H1 (cell line): ENCODE data around the gene C3orf22. TPM values are rescaled to one million over a fixed set of nuclear protein-coding genes. Genes with fewer than 3 reads are reported as not detected.

Experiments
- CTCF ChIA-PET: fragments of 300-600 bp; sonication (Branson Sonifier 250); formaldehyde crosslinking; loops from one replicate; lab custom pipeline; 2021; ENCODE audit not compliant: partially characterized antibody; lab: Charles Lee
- POLR2A ChIA-PET: fragments of 300-600 bp; sonication (Branson Sonifier 250); formaldehyde crosslinking; loops from one replicate; lab custom pipeline; 2021; ENCODE audit warnings: inconsistent platforms; ENCODE audit not compliant: partially characterized antibody; lab: Charles Lee
- DNase-seq, 2 experiments: peaks; one replicate each; pipeline versions ENCODE4 v3.0.0 to v3.0.0-alpha.2; 2010 to 2022; ENCODE audit warnings: low spot score in 2 of 2, low read depth in 1 of 2, mixed read lengths in 1 of 2
- FAIRE-seq: peaks from 2 replicates; lab custom pipeline; 2011; peaks lifted over from hg19 to GRCh38; lab: Jason Lieb, UNC
- H2AFZ ChIP-seq: 2 replicates; pipeline ENCODE4 v1.8.1; 2012; ENCODE audit warnings: low read length, inconsistent platforms
- H2AK5ac ChIP-seq: 2 replicates; pipeline ENCODE4 v1.6.1; 2013; ENCODE audit warnings: low read depth, low read length
- H2BK120ac ChIP-seq: replicated peaks from 2 replicates; pipeline ENCODE3; 2013; ENCODE audit warnings: low read depth, low read length, inconsistent platforms
- H2BK12ac ChIP-seq: 2 replicates; pipeline ENCODE4 v1.6.1; 2013; ENCODE audit warnings: low read depth, low read length
- H2BK15ac ChIP-seq: 2 replicates; pipeline ENCODE4 v1.6.1; 2013; ENCODE audit warnings: low read length
- H2BK20ac ChIP-seq: 2 replicates; pipeline ENCODE4 v1.6.1; 2013; ENCODE audit warnings: low read length
- H2BK5ac ChIP-seq: 2 replicates; pipeline ENCODE4 v1.6.1; 2013; ENCODE audit warnings: low read depth, low read length
- H3K14ac ChIP-seq: 2 replicates; pipeline ENCODE4 v1.6.1; 2013; ENCODE audit warnings: inconsistent platforms; ENCODE audit not compliant: insufficient read length
- H3K18ac ChIP-seq: 2 replicates; pipeline ENCODE4 v1.6.1; 2013; ENCODE audit warnings: low read length; ENCODE audit errors: extremely low read depth
- H3K23ac ChIP-seq: 2 replicates; pipeline ENCODE4 v1.6.1; 2013; ENCODE audit warnings: inconsistent platforms; ENCODE audit not compliant: insufficient read length
- H3K23me2 ChIP-seq: 2 replicates; pipeline ENCODE4 v1.6.1; 2013; ENCODE audit warnings: low read depth, low read length
- H3K27ac ChIP-seq: 2 replicates; pipeline ENCODE4 v1.6.1; 2011; ENCODE audit warnings: low read depth, low read length, inconsistent platforms
- H3K27me3 ChIP-seq, 4 experiments: replicated peaks in 1 of 4; 1 replicate in 1 of 4; 2 replicates in 3 of 4; pipeline versions ENCODE4 v1.6.1 to v1.8.1; 2011 to 2013; ENCODE audit warnings: low read length in 3 of 4, mild to moderate bottlenecking in 3 of 4, inconsistent platforms in 2 of 4, mixed read lengths in 2 of 4, moderate library complexity in 1 of 4; ENCODE audit not compliant: control insufficient read depth in 3 of 4, insufficient read depth in 3 of 4; ENCODE audit errors: extremely low read depth in 1 of 4
- H3K36me3 ChIP-seq, 4 experiments: 2 replicates each; pipeline versions ENCODE4 v1.6.1 to v1.8.1; 2011 to 2013; ENCODE audit warnings: mild to moderate bottlenecking in 4 of 4, low read length in 3 of 4, moderate library complexity in 2 of 4, control low read depth in 1 of 4, inconsistent platforms in 1 of 4; ENCODE audit not compliant: insufficient read depth in 4 of 4, control insufficient read depth in 2 of 4
- H3K4ac ChIP-seq: replicated peaks from 2 replicates; pipeline ENCODE3; 2013; ENCODE audit warnings: low read length, low read depth, mixed read lengths, inconsistent platforms; ENCODE audit not compliant: insufficient read length
- H3K4me1 ChIP-seq, 4 experiments: replicated peaks in 1 of 4; 1 replicate in 1 of 4; 2 replicates in 3 of 4; pipeline versions ENCODE4 v1.6.1 to v1.8.1; 2011 to 2013; ENCODE audit warnings: low read length in 3 of 4, inconsistent platforms in 2 of 4, mixed read lengths in 1 of 4; ENCODE audit not compliant: insufficient read depth in 4 of 4, control insufficient read depth in 3 of 4
- H3K4me2 ChIP-seq, 2 experiments: 2 replicates each; pipeline versions ENCODE4 v1.6.1 to v1.8.1; 2011 to 2013; ENCODE audit warnings: low read depth in 2 of 2, low read length in 2 of 2, control low read depth in 1 of 2, inconsistent platforms in 1 of 2, mild to moderate bottlenecking in 1 of 2; ENCODE audit not compliant: insufficient read depth in 1 of 2
- H3K4me3 ChIP-seq, 4 experiments: fragments of 200-600, 300-600 bp in 1 of 4; sonication (generic), shearing (Covaris generic), sonication (Bioruptor Twin) in 1 of 4; 2 replicates each; pipeline versions ENCODE4 v1.5.1 to v1.8.1; 2011 to 2016; ENCODE audit warnings: low read length in 4 of 4, low read depth in 3 of 4, control low read depth in 2 of 4, inconsistent platforms in 2 of 4, mild to moderate bottlenecking in 2 of 4, mixed read lengths in 1 of 4, moderate library complexity in 1 of 4; ENCODE audit not compliant: insufficient read depth in 2 of 4; ENCODE audit errors: extremely low read depth in 1 of 4
- H3K56ac ChIP-seq: replicated peaks from 2 replicates; pipeline ENCODE3; 2013; ENCODE audit warnings: low read depth, mild to moderate bottlenecking, mixed read lengths, low read length, inconsistent platforms; ENCODE audit not compliant: insufficient read length
- H3K79me1 ChIP-seq: 2 replicates; pipeline ENCODE4 v1.6.1; 2013; ENCODE audit warnings: low read depth, low read length, control low read depth
- H3K79me2 ChIP-seq, 2 experiments: 2 replicates each; pipeline versions ENCODE4 v1.6.1 to v1.8.1; 2012 to 2013; ENCODE audit warnings: low read length in 2 of 2, mild to moderate bottlenecking in 2 of 2, inconsistent platforms in 1 of 2; ENCODE audit not compliant: insufficient read depth in 2 of 2, control insufficient read depth in 1 of 2
- H3K9ac ChIP-seq, 4 experiments: replicated peaks in 1 of 4; 1 replicate in 1 of 4; 2 replicates in 3 of 4; pipeline versions ENCODE4 v1.6.1 to v1.8.1; 2011 to 2013; ENCODE audit warnings: low read depth in 3 of 4, low read length in 3 of 4, control low read depth in 2 of 4, mild to moderate bottlenecking in 2 of 4, moderate library complexity in 2 of 4, inconsistent platforms in 1 of 4; ENCODE audit errors: extremely low read depth in 1 of 4
- H3K9me3 ChIP-seq, 2 experiments: 2 replicates each; pipeline versions ENCODE4 v1.6.1 to v1.8.1; 2012 to 2013; ENCODE audit warnings: mild to moderate bottlenecking in 2 of 2, moderate library complexity in 2 of 2, control low read depth in 1 of 2, inconsistent platforms in 1 of 2, low read depth in 1 of 2, low read length in 1 of 2, mixed read lengths in 1 of 2; ENCODE audit not compliant: insufficient read depth in 2 of 2
- H4K20me1 ChIP-seq, 2 experiments: replicated peaks in 1 of 2; 2 replicates each; pipeline versions ENCODE3 to v1.8.1; 2011 to 2013; ENCODE audit warnings: inconsistent platforms in 2 of 2, low read length in 2 of 2, mild to moderate bottlenecking in 1 of 2; ENCODE audit not compliant: insufficient read depth in 2 of 2, control insufficient read depth in 1 of 2
- H4K5ac ChIP-seq: 2 replicates; pipeline ENCODE4 v1.6.1; 2013; ENCODE audit warnings: low read length, low read depth, mixed read lengths, inconsistent platforms; ENCODE audit not compliant: insufficient read length
- H4K8ac ChIP-seq: 2 replicates; pipeline ENCODE4 v1.8.0; 2013; ENCODE audit warnings: mild to moderate bottlenecking, moderate library complexity, low read length, inconsistent platforms; ENCODE audit not compliant: insufficient read depth; ENCODE audit errors: extremely low read depth
- H4K91ac ChIP-seq: replicated peaks from 2 replicates; pipeline ENCODE3; 2013; ENCODE audit warnings: low read length, mixed read lengths, inconsistent platforms; ENCODE audit not compliant: insufficient read length
- CEBPB ChIP-seq: IDR thresholded peaks from 2 replicates; pipeline ENCODE4 v1.6.1; 2012; ENCODE audit warnings: low read depth, low read length
- CHD1 ChIP-seq: IDR thresholded peaks from 2 replicates; pipeline ENCODE4 v1.6.1; 2012; ENCODE audit warnings: low read depth, low read length, improper control_type of control experiment
- CTBP2 ChIP-seq: IDR thresholded peaks from 2 replicates; pipeline ENCODE4 v1.7.0; 2011; ENCODE audit warnings: borderline replicate concordance, mild to moderate bottlenecking, moderate library complexity, mixed read lengths, low read length; ENCODE audit not compliant: insufficient read depth, insufficient read length
- EGR1 ChIP-seq: IDR thresholded peaks from 2 replicates; pipeline ENCODE4 v1.6.1; 2011; ENCODE audit warnings: low read depth, low read length, borderline replicate concordance
- JUND ChIP-seq: IDR thresholded peaks from 2 replicates; pipeline ENCODE4 v1.6.1; 2011; ENCODE audit warnings: mild to moderate bottlenecking, improper control_type of control experiment, low read length
- KDM5A ChIP-seq: fragments of 200-600 bp; IDR thresholded peaks from 2 replicates; pipeline ENCODE4 v1.7.1; 2012; ENCODE audit warnings: mild to moderate bottlenecking, low read length, inconsistent platforms, mixed read lengths
- MAFK ChIP-seq: IDR thresholded peaks from 2 replicates; pipeline ENCODE4 v1.6.1; 2012; ENCODE audit warnings: low read depth, mild to moderate bottlenecking, improper control_type of control experiment, low read length
- NANOG ChIP-seq: IDR thresholded peaks from 2 replicates; pipeline ENCODE4 v1.6.1; 2011; ENCODE audit warnings: low read length, low read depth, mild to moderate bottlenecking, inconsistent platforms; ENCODE audit not compliant: insufficient read depth, poor library complexity, severe bottlenecking
- POLR2A ChIP-seq, 2 experiments: IDR thresholded peaks; 1 replicate in 1 of 2; 2 replicates in 1 of 2; pipeline ENCODE4 v1.6.1; 2011; ENCODE audit warnings: low read depth in 2 of 2, low read length in 2 of 2, mild to moderate bottlenecking in 2 of 2; ENCODE audit errors: control extremely low read depth in 1 of 2
- SP4 ChIP-seq: IDR thresholded peaks from 2 replicates; pipeline ENCODE4 v1.6.1; 2012; ENCODE audit warnings: low read length, inconsistent platforms
- TAF1 ChIP-seq: IDR thresholded peaks from 2 replicates; pipeline ENCODE4 v1.6.1; 2011; ENCODE audit warnings: mild to moderate bottlenecking, low read depth, low read length
- WGBS, 2 experiments: shearing (Covaris generic) in 1 of 2; methylation state at CpG; one replicate each; pipeline versions ENCODE4 v1.1.6 to v1.1.7; 2013 to 2015; ENCODE audit warnings: low lambda C conversion rate in 2 of 2, mixed read lengths in 2 of 2, inconsistent platforms in 1 of 2, low coverage in 1 of 2, missing lambda C conversion rate in 1 of 2; ENCODE audit not compliant: insufficient replicate concordance in 2 of 2, insufficient coverage in 1 of 2, insufficient read length in 1 of 2; ENCODE audit errors: extremely low coverage in 1 of 2, missing lambda C conversion rate in 1 of 2; 5-methylcytosine and 5-hydroxymethylcytosine counted together
- polyA plus RNA-seq, 7 experiments: library from polyadenylated mRNA; depleted of rRNA in 3 of 7; stranded (reverse) in 5 of 7; unstranded in 2 of 7; fragments of >200 nt in 5 of 7; fragments of 200-250 nt in 2 of 7; gene quantifications; 1 replicate in 5 of 7; 2 replicates in 1 of 7; 4 replicates in 1 of 7; pipeline versions ENCODE4 v1.2.1 to v1.2.3, GENCODE V29; 2011 to 2013; ENCODE audit warnings: missing spikeins in 2 of 7, mixed read lengths in 2 of 7
- total RNA-seq: library from RNA; stranded (reverse); fragmentation: NEBNext Ultra II Directional; extraction: Animal tissue kit (Norgen Biotek cat#: 25700); gene quantifications from 2 replicates; pipeline ENCODE4 v1.2.1, GENCODE V29; 2021
- TF ChIP-seq, protein P1 (sequence below): IDR thresholded peaks from 2 replicates; pipeline ENCODE4 v1.6.1; 2012; ENCODE audit warnings: low read length, inconsistent platforms

The C3orf22 gene
- total and polyA plus RNA-seq, 2 of the 8 experiments (the other 6 are each of a cell fraction or from before 2014, with no cell fraction given): not detected

DNA sequence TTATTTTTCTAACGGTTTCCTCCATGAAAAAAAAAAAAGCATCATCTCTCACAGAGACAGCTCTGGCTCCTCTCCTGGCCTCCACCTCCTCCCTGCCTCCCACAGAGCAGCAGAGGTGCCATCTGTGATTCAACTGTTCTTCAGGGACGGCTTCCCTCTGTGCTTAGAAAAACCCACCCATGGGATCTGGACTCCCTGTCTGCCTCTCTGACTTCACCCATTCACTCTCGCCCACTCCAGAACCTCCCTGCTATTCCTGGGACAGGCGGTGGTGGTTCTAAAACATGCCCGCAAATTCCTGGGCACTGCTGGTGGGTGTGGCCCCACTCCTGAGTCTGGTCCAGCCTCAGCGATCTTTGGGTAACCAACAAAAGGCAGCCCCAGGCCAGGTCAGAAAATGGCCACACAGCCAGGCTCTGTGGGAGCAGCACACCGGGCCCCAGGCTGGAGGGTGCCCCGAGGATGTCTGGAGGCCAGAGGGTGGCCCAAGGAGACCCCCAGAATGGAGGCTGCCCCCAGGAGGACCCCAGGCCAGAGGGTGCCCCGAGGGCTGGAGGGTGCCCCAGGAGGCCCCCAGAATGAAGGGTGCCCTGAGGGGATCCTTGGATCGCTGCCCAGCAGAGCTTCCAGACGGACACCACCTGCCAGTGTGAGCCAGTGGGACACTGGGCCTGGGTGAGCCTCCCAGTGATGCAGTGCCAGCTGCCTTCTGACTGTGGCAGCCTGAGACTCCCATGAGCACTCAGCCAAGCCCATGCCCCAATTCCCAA is 37.4 kb downstream of the C3orf22 start:
- Histone ChIP-seq H3K4ac (no peak overlapping the region), H2BK12ac (no peak overlapping the region), H3K18ac (no peak overlapping the region), H3K9me3 (no peaks in the 10 kb centered on the region), H3K23me2 (peaks cover 5% of the 10 kb centered on the region; the same call in 1 of the 2 replicates), H3K79me1 (no peaks in the 10 kb centered on the region), H4K5ac (no peak overlapping the region), H4K91ac (no peak overlapping the region), H3K27ac (no peak overlapping the region), H3K4me2 (no peak overlapping the region), H3K27me3 (peaks cover 0 to 16% (median 11%) of the 10 kb centered on the region in 4 experiments; a peak in 5 of 7 replicates), H3K56ac (no peak overlapping the region), H2BK20ac (no peak overlapping the region), H4K20me1 (no peaks in the 10 kb centered on the region), H2AFZ (no peak overlapping the region), H3K9ac (no peak overlapping the region), H2BK5ac (no peak overlapping the region), H3K4me3 (no peak overlapping the region), H3K14ac (no peak overlapping the region), H2AK5ac (no peak overlapping the region), H3K36me3 (no peaks in the 10 kb centered on the region), H2BK120ac (no peak overlapping the region), H3K23ac (no peak overlapping the region), H2BK15ac (no peak overlapping the region; the same call in 1 of the 2 replicates), H3K79me2 (no peaks in the 10 kb centered on the region), H3K4me1 (peaks cover 0 to 13% (median 9%) of the 10 kb centered on the region in 4 experiments; a peak in 6 of 7 replicates), H4K8ac (no peak overlapping the region)
- ChIA-PET CTCF (interaction anchor here (0.8 to 4.1 kb wide), 10 partner anchors 9 to 453 kb away, joined by 3 to 35 read pairs (median 6); no protein-coding TSS in a partner anchor), POLR2A (interaction anchor here (0.6 kb wide), 1 partner anchor 588 kb away, joined by 3 read pairs; no protein-coding TSS in a partner anchor)
- 85% methylated on average over 11 of the region's 11 CpGs; no CpG with 5 or more reads in 1 of the 2 experiments for WGBS, 2 experiments
- no peak for FAIRE-seq
- DNase-seq: no peak
- no peak for TF ChIP-seq POLR2A (IDR thresholded peaks at IDR 0.05; ENCODE audit: control extremely low read depth in 1 of 2, low read depth in 2 of 2, low read length in 2 of 2)
- no peak for TF ChIP-seq KDM5A
- TF ChIP-seq TAF1: no peak
- TF ChIP-seq JUND: no peak
- TF ChIP-seq SP4: no peak
- TF ChIP-seq MAFK: no peak
- no peak for TF ChIP-seq EGR1
- no peak for TF ChIP-seq NANOG
- TF ChIP-seq CEBPB: no peak
- TF ChIP-seq CHD1: no peak
- TF ChIP-seq CTBP2: no peak
- TF ChIP-seq, protein P1, sequence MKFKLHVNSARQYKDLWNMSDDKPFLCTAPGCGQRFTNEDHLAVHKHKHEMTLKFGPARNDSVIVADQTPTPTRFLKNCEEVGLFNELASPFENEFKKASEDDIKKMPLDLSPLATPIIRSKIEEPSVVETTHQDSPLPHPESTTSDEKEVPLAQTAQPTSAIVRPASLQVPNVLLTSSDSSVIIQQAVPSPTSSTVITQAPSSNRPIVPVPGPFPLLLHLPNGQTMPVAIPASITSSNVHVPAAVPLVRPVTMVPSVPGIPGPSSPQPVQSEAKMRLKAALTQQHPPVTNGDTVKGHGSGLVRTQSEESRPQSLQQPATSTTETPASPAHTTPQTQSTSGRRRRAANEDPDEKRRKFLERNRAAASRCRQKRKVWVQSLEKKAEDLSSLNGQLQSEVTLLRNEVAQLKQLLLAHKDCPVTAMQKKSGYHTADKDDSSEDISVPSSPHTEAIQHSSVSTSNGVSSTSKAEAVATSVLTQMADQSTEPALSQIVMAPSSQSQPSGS: no peak
